ENCODE data around the gene KDM6B. TPM values are rescaled to one million over a fixed set of nuclear protein-coding genes. Genes with fewer than 3 reads are reported as not detected.

KDM6B gene
- total and polyA plus RNA-seq, 9 of the 15 experiments (the other 6 are each of a cell fraction or from before 2014, with no cell fraction given) = 0.01 to 22.9 (median 2.2) TPM

DNA sequence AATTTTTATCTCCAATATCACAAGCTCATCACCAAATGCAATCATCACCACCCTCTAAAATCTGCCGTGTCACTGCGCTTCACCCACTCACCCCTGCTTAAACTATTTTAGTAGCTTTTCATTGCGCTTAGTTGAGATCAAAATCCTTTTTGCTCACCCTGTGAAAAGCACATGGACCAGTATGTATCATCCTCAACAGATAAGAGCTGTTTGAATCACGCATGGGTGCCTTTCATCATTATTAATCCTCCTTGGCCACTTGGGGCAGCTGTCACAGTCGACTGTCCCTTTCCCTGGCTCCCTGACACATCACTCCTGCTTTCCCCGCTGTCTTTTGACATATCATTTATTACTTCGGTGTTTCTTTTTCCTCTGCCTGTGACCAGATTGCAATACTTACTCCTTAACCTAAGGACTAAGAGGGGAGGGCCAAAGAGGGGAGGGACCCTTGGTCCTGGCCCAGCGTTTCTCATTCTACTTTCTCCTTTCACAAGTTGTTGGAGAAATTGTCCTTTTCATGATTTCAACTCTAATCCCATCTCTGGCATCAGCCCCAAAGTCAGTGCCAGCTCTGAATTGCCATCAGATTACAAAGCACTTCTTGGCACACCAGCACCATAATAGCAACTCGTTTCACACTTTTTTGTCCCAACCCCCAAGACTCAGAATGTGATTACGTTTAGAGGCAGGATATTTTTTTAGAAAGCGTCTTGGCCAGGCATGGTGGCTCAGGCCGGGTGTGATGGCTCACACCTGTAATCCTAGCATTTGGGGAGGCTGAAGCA, 8.6 kb upstream of the KDM6B start:
- ChIA-PET CTCF (ENCODE audit: low intra/inter-chr PET ratio) (interaction anchor here (0.5 to 0.6 kb wide), 2 partner anchors 96 to 177 kb away, joined by 7 read pairs; no protein-coding TSS in a partner anchor), POLR2A (interaction anchor here (0.6 to 0.9 kb wide), 6 partner anchors 9 to 182 kb away, joined by 3 to 5 read pairs (median 4); no protein-coding TSS in a partner anchor)
- no TSS peak for BruUV-seq (replicated peaks)
- ATAC-seq (0 out of 3 replicates have a peak, but pooled peaks have one; percentile 47), FAIRE-seq (no peak), DNase-seq (ENCODE audit: extremely low read depth in 1 of 4, low spot score in 3 of 4) (peak in 1 of 4 experiments; percentile 29)
- H4K20me1 ChIP-seq (replicated peaks; ENCODE audit: control insufficient read depth, insufficient read depth, low read length) = no peaks in the 10 kb centered on the region
- no peaks in the 10 kb centered on the region for H3K79me2 ChIP-seq (ENCODE audit: control insufficient read depth, insufficient read depth, low read length)
- H3K36me3 ChIP-seq (ENCODE audit: control insufficient read depth, insufficient read depth, low read length) = no peaks in the 10 kb centered on the region
- intact Hi-C loops (cut with micrococcal nuclease) (loop anchor here (10.0 kb wide), 1 partner anchor 219 kb away; no protein-coding TSS in a partner anchor), in situ Hi-C loops (cut with MboI) (no loop called here)
- H3K4me1 ChIP-seq (replicated peaks in 1 of 2; ENCODE audit: control insufficient read depth in 2 of 2, insufficient read depth in 2 of 2, low read length in 2 of 2) = peaks cover 0 to 9% of the 10 kb centered on the region in 2 experiments; a peak in 2 of 5 replicates
- H3K9me3 ChIP-seq (replicated peaks; ENCODE audit: control insufficient read depth, insufficient read depth, low read depth, low read length) = no peaks in the 10 kb centered on the region
- WGBS (ENCODE audit: insufficient coverage, low coverage, missing lambda C conversion rate) = 0% methylated on average over 12 of the region's 12 CpGs
- H3K27ac ChIP-seq (ENCODE audit: extremely low read depth, low read depth, low read length) = no peak overlapping the region
- no peaks in the 10 kb centered on the region for H3K9me1 ChIP-seq (ENCODE audit: control insufficient read depth, insufficient read depth, low read length)
- no peak overlapping the region for H2AFZ ChIP-seq (ENCODE audit: low read depth, low read length)
- peaks cover 9 to 32% of the 10 kb centered on the region in 2 experiments; a peak in 4 of 5 replicates for H3K27me3 ChIP-seq (ENCODE audit: control insufficient read depth in 2 of 2, insufficient read depth in 2 of 2, low read length in 2 of 2)
- H3K4me2 ChIP-seq (ENCODE audit: insufficient read depth, low read length) = no peak overlapping the region
- H3K9ac ChIP-seq (ENCODE audit: insufficient read depth in 1 of 2, low read depth in 2 of 2, low read length in 2 of 2) = no peak overlapping the region
- H3K4me3 ChIP-seq = no peak overlapping the region
- TF ChIP-seq ZNF184 (CRISPR knock-in tag; IDR thresholded peaks at IDR 0.05) = no peak
- TF ChIP-seq, protein P1, sequence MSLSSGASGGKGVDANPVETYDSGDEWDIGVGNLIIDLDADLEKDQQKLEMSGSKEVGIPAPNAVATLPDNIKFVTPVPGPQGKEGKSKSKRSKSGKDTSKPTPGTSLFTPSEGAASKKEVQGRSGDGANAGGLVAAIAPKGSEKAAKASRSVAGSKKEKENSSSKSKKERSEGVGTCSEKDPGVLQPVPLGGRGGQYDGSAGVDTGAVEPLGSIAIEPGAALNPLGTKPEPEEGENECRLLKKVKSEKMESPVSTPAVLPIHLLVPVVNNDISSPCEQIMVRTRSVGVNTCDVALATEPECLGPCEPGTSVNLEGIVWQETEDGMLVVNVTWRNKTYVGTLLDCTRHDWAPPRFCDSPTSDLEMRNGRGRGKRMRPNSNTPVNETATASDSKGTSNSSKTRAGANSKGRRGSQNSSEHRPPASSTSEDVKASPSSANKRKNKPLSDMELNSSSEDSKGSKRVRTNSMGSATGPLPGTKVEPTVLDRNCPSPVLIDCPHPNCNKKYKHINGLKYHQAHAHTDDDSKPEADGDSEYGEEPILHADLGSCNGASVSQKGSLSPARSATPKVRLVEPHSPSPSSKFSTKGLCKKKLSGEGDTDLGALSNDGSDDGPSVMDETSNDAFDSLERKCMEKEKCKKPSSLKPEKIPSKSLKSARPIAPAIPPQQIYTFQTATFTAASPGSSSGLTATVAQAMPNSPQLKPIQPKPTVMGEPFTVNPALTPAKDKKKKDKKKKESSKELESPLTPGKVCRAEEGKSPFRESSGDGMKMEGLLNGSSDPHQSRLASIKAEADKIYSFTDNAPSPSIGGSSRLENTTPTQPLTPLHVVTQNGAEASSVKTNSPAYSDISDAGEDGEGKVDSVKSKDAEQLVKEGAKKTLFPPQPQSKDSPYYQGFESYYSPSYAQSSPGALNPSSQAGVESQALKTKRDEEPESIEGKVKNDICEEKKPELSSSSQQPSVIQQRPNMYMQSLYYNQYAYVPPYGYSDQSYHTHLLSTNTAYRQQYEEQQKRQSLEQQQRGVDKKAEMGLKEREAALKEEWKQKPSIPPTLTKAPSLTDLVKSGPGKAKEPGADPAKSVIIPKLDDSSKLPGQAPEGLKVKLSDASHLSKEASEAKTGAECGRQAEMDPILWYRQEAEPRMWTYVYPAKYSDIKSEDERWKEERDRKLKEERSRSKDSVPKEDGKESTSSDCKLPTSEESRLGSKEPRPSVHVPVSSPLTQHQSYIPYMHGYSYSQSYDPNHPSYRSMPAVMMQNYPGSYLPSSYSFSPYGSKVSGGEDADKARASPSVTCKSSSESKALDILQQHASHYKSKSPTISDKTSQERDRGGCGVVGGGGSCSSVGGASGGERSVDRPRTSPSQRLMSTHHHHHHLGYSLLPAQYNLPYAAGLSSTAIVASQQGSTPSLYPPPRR (CRISPR knock-in tag; IDR thresholded peaks at IDR 0.05; ENCODE audit: borderline replicate concordance) = no peak
- TF ChIP-seq CHD1 (IDR thresholded peaks at IDR 0.05; ENCODE audit: low read length) = no peak
- TF ChIP-seq ESRRB (CRISPR knock-in tag; IDR thresholded peaks at IDR 0.05; ENCODE audit: borderline replicate concordance) = no peak
- TF ChIP-seq MEIS2 (IDR thresholded peaks at IDR 0.05; ENCODE audit: partially characterized antibody) = peak; percentile 37
- no peak for TF ChIP-seq DACH1 (IDR thresholded peaks at IDR 0.05; ENCODE audit: partially characterized antibody)
- peak; percentile 45; the same call in 1 of the 2 replicates for TF ChIP-seq NFE2 (IDR thresholded peaks at IDR 0.05; ENCODE audit: low read depth)
- TF ChIP-seq, protein P2, sequence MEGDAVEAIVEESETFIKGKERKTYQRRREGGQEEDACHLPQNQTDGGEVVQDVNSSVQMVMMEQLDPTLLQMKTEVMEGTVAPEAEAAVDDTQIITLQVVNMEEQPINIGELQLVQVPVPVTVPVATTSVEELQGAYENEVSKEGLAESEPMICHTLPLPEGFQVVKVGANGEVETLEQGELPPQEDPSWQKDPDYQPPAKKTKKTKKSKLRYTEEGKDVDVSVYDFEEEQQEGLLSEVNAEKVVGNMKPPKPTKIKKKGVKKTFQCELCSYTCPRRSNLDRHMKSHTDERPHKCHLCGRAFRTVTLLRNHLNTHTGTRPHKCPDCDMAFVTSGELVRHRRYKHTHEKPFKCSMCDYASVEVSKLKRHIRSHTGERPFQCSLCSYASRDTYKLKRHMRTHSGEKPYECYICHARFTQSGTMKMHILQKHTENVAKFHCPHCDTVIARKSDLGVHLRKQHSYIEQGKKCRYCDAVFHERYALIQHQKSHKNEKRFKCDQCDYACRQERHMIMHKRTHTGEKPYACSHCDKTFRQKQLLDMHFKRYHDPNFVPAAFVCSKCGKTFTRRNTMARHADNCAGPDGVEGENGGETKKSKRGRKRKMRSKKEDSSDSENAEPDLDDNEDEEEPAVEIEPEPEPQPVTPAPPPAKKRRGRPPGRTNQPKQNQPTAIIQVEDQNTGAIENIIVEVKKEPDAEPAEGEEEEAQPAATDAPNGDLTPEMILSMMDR (IDR thresholded peaks at IDR 0.05 in 2 of 3, conservative IDR thresholded peaks at IDR 0.05 in 1 of 3; ENCODE audit: insufficient read depth in 2 of 3, low read depth in 1 of 3, low read length in 3 of 3) = peak; percentile 16 to 42 (median 35); a peak in 3 of 6 replicates
- no peak for TF ChIP-seq ZC3H4 (CRISPR knock-in tag; IDR thresholded peaks at IDR 0.05; ENCODE audit: borderline replicate concordance)
- TF ChIP-seq CTBP1 (IDR thresholded peaks at IDR 0.05; ENCODE audit: borderline replicate concordance) = peak; percentile 52; the same call in 1 of the 2 replicates
- 0 out of 4 replicates have a peak, but pooled peaks of 1 of the 2 experiments have one; percentile 11 for TF ChIP-seq RCOR1 (IDR thresholded peaks at IDR 0.05; ENCODE audit: borderline replicate concordance in 1 of 2, low read depth in 2 of 2, low read length in 2 of 2)
- TF ChIP-seq NONO (IDR thresholded peaks at IDR 0.05; ENCODE audit: low read depth in 2 of 2, low read length in 1 of 2) = no peak
- TF ChIP-seq NRF1 (conservative IDR thresholded peaks at IDR 0.05 in 1 of 2, IDR thresholded peaks at IDR 0.05 in 1 of 2) = no peak
- TF ChIP-seq FUS (optimal IDR thresholded peaks at IDR 0.05; ENCODE audit: low read depth, low read length) = no peak

All from K562 (cell line).